PC-3 (cell line): Measurements from ENCODE around the gene ZCCHC10. TPM values are rescaled to one million over a fixed set of nuclear protein-coding genes. Genes with fewer than 3 reads are reported as not detected.
"Not testable (repeated sequence)": the region's sequence is repeated elsewhere in the genome, so short reads cannot be mapped to it uniquely, and the experiment has no call there.

Experiments used
- ATAC-seq: fragments of 200-7000 bp; cut with Tn5 transposase; 2 replicates; pipeline ENCODE4 v1.9.1; 2020; ENCODE audit warnings: mild to moderate bottlenecking, moderate library complexity
- BruUV-seq: library from RNA; stranded (reverse); fragments of 400-500 nt; replicated peaks from 2 replicates; lab custom pipeline; 2021; lab: Mats Ljungman, UMichigan
- CTCF ChIA-PET: fragments of 300-600 bp; sonication (Branson Sonifier 250); formaldehyde crosslinking; loops from one replicate; lab custom pipeline; 2022; ENCODE audit warnings: antibody characterized with exemption; lab: Charles Lee
- POLR2A ChIA-PET: fragments of 300-600 bp; sonication (Branson Sonifier 250); formaldehyde crosslinking; loops from one replicate; lab custom pipeline; 2022; ENCODE audit warnings: antibody characterized with exemption; ENCODE audit not compliant: unreplicated experiment; lab: Charles Lee
- DNase-seq: peaks from one replicate; pipeline ENCODE4 v3.0.0-alpha.2; 2015
- H2AFZ ChIP-seq: fragments of 300-600 bp; sonication (generic); 2 replicates; pipeline ENCODE4 v1.6.0; 2016; ENCODE audit warnings: antibody characterized with exemption, low read length
- H3F3A ChIP-seq: fragments of 300-600 bp; sonication (generic); one replicate; pipeline ENCODE4 v1.6.0; 2017; ENCODE audit warnings: antibody characterized with exemption, low read length, control low read depth, mild to moderate bottlenecking; ENCODE audit not compliant: unreplicated experiment
- H3K27ac ChIP-seq: fragments of 300-600 bp; sonication (generic); 2 replicates; pipeline ENCODE4 v1.5.1; 2016; ENCODE audit warnings: mild to moderate bottlenecking, low read length
- H3K27me3 ChIP-seq: fragments of 300-600 bp; sonication (generic); 2 replicates; pipeline ENCODE4 v1.6.1; 2016; ENCODE audit warnings: low read length, mixed read lengths
- H3K36me3 ChIP-seq: fragments of 300-600 bp; sonication (generic); 2 replicates; pipeline ENCODE4 v1.6.1; 2016; ENCODE audit warnings: low read depth, mixed run types, low read length, mixed read lengths
- H3K4me1 ChIP-seq: fragments of 300-600 bp; sonication (generic); 2 replicates; pipeline ENCODE4 v1.5.1; 2016; ENCODE audit warnings: low read length; ENCODE audit not compliant: insufficient read depth
- H3K4me2 ChIP-seq: fragments of 300-600 bp; sonication (generic); 2 replicates; pipeline ENCODE4 v1.6.0; 2016; ENCODE audit warnings: low read length
- H3K4me3 ChIP-seq: fragments of 300-600 bp; sonication (generic); 2 replicates; pipeline ENCODE4 v1.5.1; 2016; ENCODE audit warnings: mild to moderate bottlenecking, low read length, mixed read lengths
- H3K79me2 ChIP-seq: fragments of 300-600 bp; sonication (generic); 2 replicates; pipeline ENCODE4 v1.6.1; 2017; ENCODE audit warnings: low read length, mixed read lengths
- H3K9ac ChIP-seq: fragments of 300-600 bp; sonication (generic); 2 replicates; pipeline ENCODE4 v1.6.0; 2016; ENCODE audit warnings: mild to moderate bottlenecking, low read length
- H3K9me2 ChIP-seq: fragments of 300-600 bp; sonication (generic); replicated peaks from 2 replicates; pipeline ENCODE4 v1.6.1; 2016; ENCODE audit warnings: mixed run types, low read length, mixed read lengths
- H3K9me3 ChIP-seq: fragments of 300-600 bp; sonication (generic); 2 replicates; pipeline ENCODE4 v1.6.1; 2016; ENCODE audit warnings: low read length, mixed read lengths
- H4K20me1 ChIP-seq: fragments of 300-600 bp; sonication (generic); 2 replicates; pipeline ENCODE4 v1.6.1; 2016; ENCODE audit warnings: low read length, mixed read lengths
- CTCF ChIP-seq: fragments of 300-600 bp; sonication (generic); conservative IDR thresholded peaks from 2 replicates; pipeline ENCODE4 v1.5.1; 2017; ENCODE audit warnings: antibody characterized with exemption, low read depth, mild to moderate bottlenecking, low read length
- EZH2 ChIP-seq: fragments of 300-600 bp; sonication (generic); IDR thresholded peaks from one replicate; pipeline ENCODE4 v1.6.1; 2017; ENCODE audit warnings: antibody characterized with exemption, mild to moderate bottlenecking, low read length; ENCODE audit not compliant: unreplicated experiment
- EZH2phosphoT487 ChIP-seq: fragments of 300-600 bp; sonication (generic); IDR thresholded peaks from 2 replicates; pipeline ENCODE4 v1.6.1; 2018; ENCODE audit warnings: mild to moderate bottlenecking, antibody characterized with exemption, low read length, borderline replicate concordance
- intact Hi-C: fragments of 100-400 bp; cut with micrococcal nuclease; formaldehyde crosslinking; loops from 2 replicates; pipeline ENCODE4 v1.9.0; 2023
- total RNA-seq: library from RNA; depleted of rRNA; stranded (reverse); fragments of >200 nt; gene quantifications from 2 replicates; pipeline ENCODE4 v1.2.3, GENCODE V29; 2014

The ZCCHC10 gene
- total RNA-seq, 1 experiment from 2014 or later, result 6.1 TPM

DNA sequence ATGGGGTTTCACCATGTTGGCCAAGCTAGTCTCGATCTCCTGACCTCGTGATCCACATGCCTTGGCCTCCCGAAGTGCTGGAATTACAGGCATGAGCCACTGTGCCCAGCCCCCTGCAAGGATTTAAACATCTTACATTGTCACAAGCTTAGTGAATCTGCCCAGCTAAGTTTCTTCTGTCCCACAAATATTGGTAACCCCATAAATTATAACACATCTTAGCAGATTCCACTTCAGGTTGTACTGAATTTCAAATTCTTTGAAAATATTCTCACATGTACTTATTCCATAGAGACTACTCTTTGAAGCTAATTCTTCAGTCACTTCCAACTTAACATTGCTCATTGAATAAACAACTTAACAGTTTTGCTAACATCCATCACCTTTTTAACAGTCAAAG lies 49.5 kb downstream of the ZCCHC10 start:
- Histone ChIP-seq H3K4me1 (0 out of 2 replicates have a peak, but pooled peaks cover 4% of the 10 kb centered on the region), H3K79me2 (no peaks in the 10 kb centered on the region), H3K9me3 (no peaks in the 10 kb centered on the region), H3F3A (no peaks in the 10 kb centered on the region), H3K36me3 (no peaks in the 10 kb centered on the region), H3K4me3 (no peak overlapping the region), H4K20me1 (no peaks in the 10 kb centered on the region), H3K4me2 (no peak overlapping the region), H3K27me3 (no peaks in the 10 kb centered on the region), H2AFZ (no peak overlapping the region), H3K9me2 (no peaks in the 10 kb centered on the region), H3K9ac (no peak overlapping the region), H3K27ac (no peak overlapping the region)
- no TSS peak for BruUV-seq
- TF ChIP-seq EZH2phosphoT487, result no peak
- no peak for TF ChIP-seq CTCF
- TF ChIP-seq EZH2, result no peak
- ATAC-seq (peak; percentile 35; the same call in 1 of the 2 replicates), DNase-seq (no peak)
- ChIA-PET POLR2A (no interaction called here), CTCF (no interaction called here)
- intact Hi-C loops, result no loop called here

GRCh38 chr5:132972436-132972828 lies 53.9 kb downstream of the ZCCHC10 start:
- BruUV-seq, POLR2A ChIA-PET, CTCF ChIA-PET: not testable (repeated sequence)

GRCh38 chr5:132971483-132972435 lies 54.6 kb downstream of the ZCCHC10 start:
- Histone ChIP-seq H3K9me3 (no peaks in the 10 kb centered on the region), H4K20me1 (no peaks in the 10 kb centered on the region), H3K27me3 (no peaks in the 10 kb centered on the region), H3K79me2 (no peaks in the 10 kb centered on the region), H3K4me1 (no peaks in the 10 kb centered on the region), H2AFZ (0 out of 2 replicates have a peak overlapping the region, but pooled peaks have one; percentile 26), H3K9ac (no peak overlapping the region), H3K9me2 (no peaks in the 10 kb centered on the region), H3K36me3 (no peaks in the 10 kb centered on the region), H3F3A (no peaks in the 10 kb centered on the region), H3K4me3 (no peak overlapping the region), H3K27ac (no peak overlapping the region), H3K4me2 (no peak overlapping the region)
- TF ChIP-seq EZH2phosphoT487 (no peak), CTCF (no peak), EZH2 (no peak)
- CTCF ChIA-PET, result no interaction called here
- DNase-seq (no peak), ATAC-seq (no peak)
- POLR2A ChIA-PET, result no interaction called here
- no TSS peak for BruUV-seq
- intact Hi-C loops, result no loop called here

More at GRCh38 chr5:132972436-132972828, 53.9 kb downstream of the ZCCHC10 start:
- H2AFZ ChIP-seq, intact Hi-C loops, H3K27me3 ChIP-seq, H3F3A ChIP-seq, H3K4me3 ChIP-seq, H3K4me2 ChIP-seq, DNase-seq, ATAC-seq, H3K36me3 ChIP-seq, H3K4me1 ChIP-seq, H3K79me2 ChIP-seq, H3K27ac ChIP-seq, H4K20me1 ChIP-seq, H3K9me3 ChIP-seq, H3K9me2 ChIP-seq, H3K9ac ChIP-seq: not testable (repeated sequence)
